Keratinocyte (primary cell): ENCODE measurements around the gene ZZZ3.

ENCODE experiments used
- EZH2 ChIP-seq: IDR thresholded peaks from one replicate; pipeline ENCODE4 v1.6.1; 2012; ENCODE audit warnings: inconsistent platforms, mild to moderate bottlenecking, low read length, moderate library complexity
- TF ChIP-seq, protein P1 (sequence below), 3 experiments: IDR thresholded peaks in 1 of 3; conservative IDR thresholded peaks in 1 of 3; optimal IDR thresholded peaks in 1 of 3; 2 replicates in 2 of 3; 3 replicates in 1 of 3; pipeline versions ENCODE3 to v1.5.1; 2011; ENCODE audit warnings: low read length in 3 of 3, mild to moderate bottlenecking in 3 of 3, moderate library complexity in 2 of 3, control low read depth in 1 of 3, inconsistent platforms in 1 of 3; ENCODE audit not compliant: insufficient read depth in 2 of 3; ENCODE audit errors: extremely low read depth in 1 of 3

DNA sequence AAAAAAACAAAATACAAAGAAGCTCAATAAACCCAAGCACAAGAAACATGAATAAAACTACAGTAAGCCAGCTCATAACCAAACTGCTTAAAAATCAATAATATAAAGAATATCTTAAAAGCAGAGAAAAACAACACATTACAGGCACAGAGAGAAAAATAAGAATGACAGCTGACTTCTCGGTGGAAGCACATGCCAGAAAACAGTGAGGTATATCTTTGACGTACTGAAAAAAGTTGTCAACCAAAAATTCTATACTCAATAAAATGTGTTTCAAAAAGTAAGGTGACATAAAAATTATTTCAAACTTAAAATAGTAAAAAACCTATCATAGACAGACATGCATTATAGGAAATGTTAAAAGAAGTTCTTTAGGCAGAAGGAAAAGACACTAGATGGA, 33.3 kb downstream of the ZZZ3 start:
- TF ChIP-seq, protein P1, sequence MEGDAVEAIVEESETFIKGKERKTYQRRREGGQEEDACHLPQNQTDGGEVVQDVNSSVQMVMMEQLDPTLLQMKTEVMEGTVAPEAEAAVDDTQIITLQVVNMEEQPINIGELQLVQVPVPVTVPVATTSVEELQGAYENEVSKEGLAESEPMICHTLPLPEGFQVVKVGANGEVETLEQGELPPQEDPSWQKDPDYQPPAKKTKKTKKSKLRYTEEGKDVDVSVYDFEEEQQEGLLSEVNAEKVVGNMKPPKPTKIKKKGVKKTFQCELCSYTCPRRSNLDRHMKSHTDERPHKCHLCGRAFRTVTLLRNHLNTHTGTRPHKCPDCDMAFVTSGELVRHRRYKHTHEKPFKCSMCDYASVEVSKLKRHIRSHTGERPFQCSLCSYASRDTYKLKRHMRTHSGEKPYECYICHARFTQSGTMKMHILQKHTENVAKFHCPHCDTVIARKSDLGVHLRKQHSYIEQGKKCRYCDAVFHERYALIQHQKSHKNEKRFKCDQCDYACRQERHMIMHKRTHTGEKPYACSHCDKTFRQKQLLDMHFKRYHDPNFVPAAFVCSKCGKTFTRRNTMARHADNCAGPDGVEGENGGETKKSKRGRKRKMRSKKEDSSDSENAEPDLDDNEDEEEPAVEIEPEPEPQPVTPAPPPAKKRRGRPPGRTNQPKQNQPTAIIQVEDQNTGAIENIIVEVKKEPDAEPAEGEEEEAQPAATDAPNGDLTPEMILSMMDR (optimal IDR thresholded peaks at IDR 0.05 in 1 of 3, IDR thresholded peaks at IDR 0.05 in 1 of 3, conservative IDR thresholded peaks at IDR 0.05 in 1 of 3; ENCODE audit: extremely low read depth in 1 of 3, insufficient read depth in 2 of 3, low read length in 3 of 3): no peak
- TF ChIP-seq EZH2: no peak
